NCI-H526 treated with DMSO at 0.1 percent for 48 hours (cell line): ENCODE results near the gene TMTC4.

ENCODE experiments used
- DNase-seq: peaks from one replicate; lab custom pipeline; 2025; lab: John Stamatoyannopoulos, UW

Gene TMTC4

GRCh38 chr13:100667894-100668293 is 6.7 kb downstream of the TMTC4 start:
- DNase-seq = no peak

- no peak for DNase-seq
Measured at GRCh38 chr13:100666124-100666523, 8.5 kb downstream of the TMTC4 start.

GRCh38 chr13:100665403-100665802 is 9.2 kb downstream of the TMTC4 start:
- no peak for DNase-seq

- DNase-seq = no peak
Measured at GRCh38 chr13:100664171-100664900, 10.3 kb downstream of the TMTC4 start.

GRCh38 chr13:100662468-100663211 is 12.0 kb downstream of the TMTC4 start:
- no peak for DNase-seq

GRCh38 chr13:100660761-100661160 is 13.8 kb downstream of the TMTC4 start:
- DNase-seq = no peak

GRCh38 chr13:100659578-100659977 is 15.0 kb downstream of the TMTC4 start:
- DNase-seq = no peak

GRCh38 chr13:100658363-100658762 is 16.2 kb downstream of the TMTC4 start:
- DNase-seq = no peak

GRCh38 chr13:100657881-100658315 is 16.7 kb downstream of the TMTC4 start:
- DNase-seq = peak; percentile 40

- no peak for DNase-seq
Measured at GRCh38 chr13:100652510-100652909, 22.1 kb downstream of the TMTC4 start.

- no peak for DNase-seq
Measured at GRCh38 chr13:100650326-100650725, 24.3 kb downstream of the TMTC4 start.

- DNase-seq = no peak
Measured at GRCh38 chr13:100648354-100648753, 26.2 kb downstream of the TMTC4 start.

GRCh38 chr13:100646871-100647270 is 27.7 kb downstream of the TMTC4 start:
- no peak for DNase-seq

GRCh38 chr13:100646030-100646673 is 28.4 kb downstream of the TMTC4 start:
- DNase-seq = no peak

- no peak for DNase-seq
Measured at GRCh38 chr13:100645382-100645781, 29.2 kb downstream of the TMTC4 start.

- no peak for DNase-seq
Measured at GRCh38 chr13:100644371-100644770, 30.2 kb downstream of the TMTC4 start.

- no peak for DNase-seq
Measured at GRCh38 chr13:100637796-100638195, 36.8 kb downstream of the TMTC4 start.

- no peak for DNase-seq
Measured at GRCh38 chr13:100637380-100637779, 37.2 kb downstream of the TMTC4 start.

GRCh38 chr13:100636441-100636840 is 38.2 kb downstream of the TMTC4 start:
- no peak for DNase-seq

- no peak for DNase-seq
Measured at GRCh38 chr13:100636004-100636403, 38.6 kb downstream of the TMTC4 start.

- no peak for DNase-seq
Measured at GRCh38 chr13:100634696-100635095, 39.9 kb downstream of the TMTC4 start.

GRCh38 chr13:100633461-100633860 is 41.1 kb downstream of the TMTC4 start:
- DNase-seq = no peak

- DNase-seq = no peak
Measured at GRCh38 chr13:100630555-100630954, 44.0 kb downstream of the TMTC4 start.
